ENCODE data around the gene NOD2. TPM values are rescaled to one million over a fixed set of nuclear protein-coding genes. Genes with fewer than 3 reads are reported as not detected.
A peak's percentile ranks its signal among the peaks of the same experiment; 100 is the strongest.

Gene NOD2
- total and polyA plus RNA-seq, 12 donors = 0.13 to 4.9 (median 0.48) TPM

- intact Hi-C loops (cut with DNase I) = loop anchor here in 3 of 10 donors (5.0 to 10.0 kb wide), 5 partner anchors 46 to 371 kb away; no protein-coding TSS in a partner anchor
- Histone ChIP-seq H3K4me3 (peak overlapping the region in 5 of 10 donors; percentile 11 to 95 (median 92)), H3K4me1 (peaks cover 0 to 64% (median 45%) of the 10 kb centered on the region in 9 donors), H3K27me3 (no peaks in the 10 kb centered on the region), H3K9me3 (no peaks in the 10 kb centered on the region), H3K36me3 (peaks cover 0 to 27% (median 0%) of the 10 kb centered on the region in 9 donors), H3K27ac (peak overlapping the region in 6 of 10 donors; percentile 88 to 98 (median 93))
- no peak for ATAC-seq
- TF ChIP-seq, protein P1, sequence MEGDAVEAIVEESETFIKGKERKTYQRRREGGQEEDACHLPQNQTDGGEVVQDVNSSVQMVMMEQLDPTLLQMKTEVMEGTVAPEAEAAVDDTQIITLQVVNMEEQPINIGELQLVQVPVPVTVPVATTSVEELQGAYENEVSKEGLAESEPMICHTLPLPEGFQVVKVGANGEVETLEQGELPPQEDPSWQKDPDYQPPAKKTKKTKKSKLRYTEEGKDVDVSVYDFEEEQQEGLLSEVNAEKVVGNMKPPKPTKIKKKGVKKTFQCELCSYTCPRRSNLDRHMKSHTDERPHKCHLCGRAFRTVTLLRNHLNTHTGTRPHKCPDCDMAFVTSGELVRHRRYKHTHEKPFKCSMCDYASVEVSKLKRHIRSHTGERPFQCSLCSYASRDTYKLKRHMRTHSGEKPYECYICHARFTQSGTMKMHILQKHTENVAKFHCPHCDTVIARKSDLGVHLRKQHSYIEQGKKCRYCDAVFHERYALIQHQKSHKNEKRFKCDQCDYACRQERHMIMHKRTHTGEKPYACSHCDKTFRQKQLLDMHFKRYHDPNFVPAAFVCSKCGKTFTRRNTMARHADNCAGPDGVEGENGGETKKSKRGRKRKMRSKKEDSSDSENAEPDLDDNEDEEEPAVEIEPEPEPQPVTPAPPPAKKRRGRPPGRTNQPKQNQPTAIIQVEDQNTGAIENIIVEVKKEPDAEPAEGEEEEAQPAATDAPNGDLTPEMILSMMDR (IDR thresholded peaks at IDR 0.05) = no peak
- WGBS, 2 donors = 77 to 79% methylated on average over 3 of the region's 3 CpGs
- no peak for DNase-seq
Observed at GRCh38 chr16:50743581-50744225, 50.3 kb downstream of the NOD2 start.

DNA sequence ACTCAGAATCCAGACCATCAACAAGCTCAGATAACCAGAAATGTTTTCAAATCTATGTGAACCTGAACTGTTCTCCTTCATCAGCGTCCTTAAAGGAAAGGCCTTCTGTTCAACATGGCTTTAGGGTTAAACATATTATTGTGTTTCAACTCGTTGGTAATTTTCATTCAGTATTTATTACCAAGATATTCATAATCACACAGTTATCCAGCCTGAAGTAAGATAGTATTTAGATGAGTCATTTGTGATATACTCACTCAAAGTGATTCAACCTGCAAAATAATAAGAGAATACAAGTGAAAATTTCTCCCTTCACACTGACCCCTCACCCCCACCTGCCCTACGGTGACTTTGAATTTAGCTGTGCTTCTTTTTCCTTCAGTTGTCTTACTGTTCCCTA, 51.5 kb downstream of the NOD2 start:
- peaks cover 0 to 34% (median 0%) of the 10 kb centered on the region in 9 donors for H3K36me3 ChIP-seq
- H3K27me3 ChIP-seq = no peaks in the 10 kb centered on the region
- H3K4me3 ChIP-seq = peak overlapping the region in 1 of 10 donors; percentile 95
- DNase-seq (no peak), ATAC-seq (no peak)
- TF ChIP-seq, protein P1 (IDR thresholded peaks at IDR 0.05) = no peak
- intact Hi-C loops (cut with DNase I) = loop anchor here in 4 of 10 donors (5.0 to 10.0 kb wide), 6 partner anchors 48 to 373 kb away; no protein-coding TSS in a partner anchor
- no peaks in the 10 kb centered on the region for H3K9me3 ChIP-seq
- peak overlapping the region in 1 of 10 donors; percentile 98 for H3K27ac ChIP-seq
- WGBS, 2 donors = 68 to 75% methylated on average over 3 of the region's 3 CpGs
- H3K4me1 ChIP-seq = peaks cover 0 to 69% (median 51%) of the 10 kb centered on the region in 9 donors

GRCh38 chr16:50745940-50746339, 52.5 kb downstream of the NOD2 start:
- H3K4me1 ChIP-seq = peaks cover 0 to 70% (median 59%) of the 10 kb centered on the region in 9 donors
- no peaks in the 10 kb centered on the region for H3K27me3 ChIP-seq
- TF ChIP-seq, protein P1 (IDR thresholded peaks at IDR 0.05) = no peak
- WGBS, 2 donors = 91 to 96% methylated on average over 4 of the region's 4 CpGs
- DNase-seq = no peak
- H3K9me3 ChIP-seq = no peaks in the 10 kb centered on the region
- peak overlapping the region in 1 of 10 donors; percentile 98 for H3K27ac ChIP-seq
- intact Hi-C loops (cut with DNase I) = loop anchor here in 2 of 10 donors (5.0 to 10.0 kb wide), 3 partner anchors 59 to 81 kb away; no protein-coding TSS in a partner anchor
- no peak for ATAC-seq
- peak overlapping the region in 1 of 10 donors; percentile 22 for H3K4me3 ChIP-seq
- peaks cover 0 to 45% (median 0%) of the 10 kb centered on the region in 9 donors for H3K36me3 ChIP-seq

GRCh38 chr16:50747207-50747956, 54.0 kb downstream of the NOD2 start:
- intact Hi-C loops (cut with DNase I) = loop anchor here in 2 of 10 donors (5.0 to 10.0 kb wide), 3 partner anchors 57 to 83 kb away; no protein-coding TSS in a partner anchor
- Histone ChIP-seq H3K4me1 (peaks cover 0 to 73% (median 64%) of the 10 kb centered on the region in 9 donors), H3K4me3 (no peak overlapping the region), H3K27ac (peak overlapping the region in 1 of 10 donors; percentile 98), H3K27me3 (no peaks in the 10 kb centered on the region), H3K9me3 (no peaks in the 10 kb centered on the region), H3K36me3 (peaks cover 0 to 59% (median 2%) of the 10 kb centered on the region in 9 donors)
- 67 to 72% methylated on average over 7 of the region's 7 CpGs for WGBS, 2 donors
- peak in 6 of 8 donors; percentile 18 to 44 (median 32) for ATAC-seq
- no peak for DNase-seq
- TF ChIP-seq, protein P1 (IDR thresholded peaks at IDR 0.05) = peak in 7 of 9 donors; percentile 11 to 53 (median 34)

All from heart right ventricle (tissue), 16 donors.